ENCODE data around the gene HADH.
A peak's percentile ranks its signal among the peaks of the same experiment; 100 is the strongest.
"Not testable (repeated sequence)": the region's sequence is repeated elsewhere in the genome, so short reads cannot be mapped to it uniquely, and the experiment has no call there.

Gene HADH

DNA sequence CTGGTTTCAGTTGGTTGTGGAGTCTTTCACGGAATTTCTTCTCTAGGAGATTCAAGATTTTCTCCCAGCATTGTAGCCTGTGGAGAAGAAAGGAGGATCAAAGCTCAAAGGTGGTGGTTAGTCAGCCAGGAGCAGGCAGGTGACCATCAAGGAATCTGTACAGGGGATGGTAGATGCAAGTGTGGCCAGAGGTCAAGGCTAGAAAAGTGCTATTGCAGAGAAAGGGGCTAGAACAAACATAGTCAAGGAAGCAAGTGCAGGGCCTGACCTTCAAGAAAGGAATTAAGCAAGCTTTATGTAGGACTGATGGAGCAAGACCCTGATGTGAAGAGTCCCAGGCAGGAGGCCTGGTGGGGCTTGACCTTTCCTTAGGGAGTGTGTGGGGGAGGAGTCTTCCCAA is 16.1 kb downstream of the HADH start:
- H3K4me3 ChIP-seq (ENCODE audit: low read depth, low read length), result no peak overlapping the region
- no peak for DNase-seq (ENCODE audit: low read depth, low spot score)
- no peak for TF ChIP-seq CTCF (IDR thresholded peaks at IDR 0.05; ENCODE audit: low read depth, low read length)
- in situ Hi-C loops (cut with HindIII; ENCODE audit: low sequenced_read_pairs), result no loop called here

DNA sequence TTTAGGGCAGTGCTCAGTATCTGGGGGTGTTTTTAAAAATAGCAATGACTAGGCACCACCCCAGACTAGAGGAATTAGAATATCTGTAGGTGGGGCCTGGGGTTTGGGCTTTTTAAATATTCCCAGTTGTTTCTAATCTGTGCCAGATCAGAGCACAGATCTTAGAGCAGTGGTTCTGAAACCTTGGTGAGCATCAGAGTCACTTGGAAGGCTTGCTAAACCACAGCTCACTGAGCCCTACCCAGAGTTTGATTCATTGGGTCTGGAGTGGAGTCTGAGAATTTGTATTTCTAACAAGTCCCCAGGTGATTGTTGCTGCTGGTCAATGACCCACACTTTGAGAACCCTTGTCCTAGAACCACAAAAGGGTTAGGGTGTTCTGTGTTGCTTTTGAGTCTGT is 16.7 kb downstream of the HADH start:
- DNase-seq (ENCODE audit: low read depth, low spot score), result no peak
- no peak for TF ChIP-seq CTCF (IDR thresholded peaks at IDR 0.05; ENCODE audit: low read depth, low read length)
- no peak overlapping the region for H3K4me3 ChIP-seq (ENCODE audit: low read depth, low read length)
- in situ Hi-C loops (cut with HindIII; ENCODE audit: low sequenced_read_pairs), result no loop called here

- no peak for DNase-seq (ENCODE audit: low read depth, low spot score)
- no peak for TF ChIP-seq CTCF (IDR thresholded peaks at IDR 0.05; ENCODE audit: low read depth, low read length)
- in situ Hi-C loops (cut with HindIII; ENCODE audit: low sequenced_read_pairs), result no loop called here
- no peak overlapping the region for H3K4me3 ChIP-seq (ENCODE audit: low read depth, low read length)
These were observed 18.3 kb downstream of the HADH start for GRCh38 chr4:108007984-108008383.

DNA sequence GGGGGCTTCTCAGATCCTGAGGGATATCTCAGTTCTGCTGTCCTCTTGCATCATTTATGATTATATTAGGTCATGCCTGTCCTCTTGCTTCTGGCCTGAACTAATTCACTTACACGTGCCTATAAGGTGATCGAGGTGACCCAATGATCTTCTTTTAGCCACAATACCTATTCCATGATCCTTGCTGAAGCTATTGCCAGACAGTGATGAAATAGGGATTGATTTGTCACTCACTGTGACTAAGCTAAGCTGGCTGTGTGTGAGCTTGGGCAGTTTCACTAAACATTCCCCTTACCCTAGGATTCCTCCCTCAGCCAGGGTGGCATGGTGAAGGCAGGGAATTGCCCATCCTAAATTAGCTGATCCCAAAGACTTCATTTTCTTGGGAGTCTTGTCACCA is 19.0 kb downstream of the HADH start:
- DNase-seq (ENCODE audit: low read depth, low spot score), result no peak
- H3K4me3 ChIP-seq (ENCODE audit: low read depth, low read length), result no peak overlapping the region
- no peak for TF ChIP-seq CTCF (IDR thresholded peaks at IDR 0.05; ENCODE audit: low read depth, low read length)
- in situ Hi-C loops (cut with HindIII; ENCODE audit: low sequenced_read_pairs), result no loop called here

- no peak overlapping the region for H3K4me3 ChIP-seq (ENCODE audit: low read depth, low read length)
- in situ Hi-C loops (cut with HindIII; ENCODE audit: low sequenced_read_pairs), result no loop called here
- DNase-seq (ENCODE audit: low read depth, low spot score), result peak; percentile 40
- no peak for TF ChIP-seq CTCF (IDR thresholded peaks at IDR 0.05; ENCODE audit: low read depth, low read length)
These were observed 20.5 kb downstream of the HADH start for GRCh38 chr4:108010167-108010566.

GRCh38 chr4:108012382-108012781 is 22.7 kb downstream of the HADH start:
- H3K4me3 ChIP-seq (ENCODE audit: low read depth, low read length); in situ Hi-C loops (cut with HindIII; ENCODE audit: low sequenced_read_pairs); DNase-seq (ENCODE audit: low read depth, low spot score): not testable (repeated sequence)

- DNase-seq (ENCODE audit: low read depth, low spot score), result no peak
- no peak for TF ChIP-seq CTCF (IDR thresholded peaks at IDR 0.05; ENCODE audit: low read depth, low read length)
- no peak overlapping the region for H3K4me3 ChIP-seq (ENCODE audit: low read depth, low read length)
- in situ Hi-C loops (cut with HindIII; ENCODE audit: low sequenced_read_pairs), result no loop called here
These were observed 23.6 kb downstream of the HADH start for GRCh38 chr4:108013327-108013726.

Measured in astrocyte of the spinal cord (primary cell).